Activated T-cell treated with anti-CD3 and anti-CD28 coated beads, Interleukin-2, amount 50 U/mL, for 24 hours (primary cell): Measurements from ENCODE around the gene LHPP.

ENCODE experiments used
- DNase-seq: peaks from one replicate; pipeline ENCODE4 v3.0.0-alpha.2; 2020
- H3K27ac Mint-ChIP-seq: 2 replicates; pipeline ENCODE4 v1.8.0; 2020; ENCODE audit warnings: mild to moderate bottlenecking, mixed read lengths
- H3K27me3 Mint-ChIP-seq: 2 replicates; pipeline ENCODE4 v1.8.0; 2020; ENCODE audit warnings: mixed read lengths
- H3K36me3 Mint-ChIP-seq: 2 replicates; pipeline ENCODE4 v1.8.0; 2020; ENCODE audit warnings: low read depth, mixed read lengths
- H3K4me1 Mint-ChIP-seq: 2 replicates; pipeline ENCODE4 v1.8.0; 2020; ENCODE audit warnings: low read depth, mixed read lengths
- H3K4me3 Mint-ChIP-seq: 2 replicates; pipeline ENCODE4 v1.8.0; 2020; ENCODE audit warnings: mild to moderate bottlenecking, moderate library complexity, mixed read lengths
- H3K9me3 Mint-ChIP-seq: 2 replicates; pipeline ENCODE4 v1.8.0; 2020; ENCODE audit warnings: mixed read lengths

The LHPP gene

GRCh38 chr10:124522933-124523871 lies 61.6 kb downstream of the LHPP start:
- Mint-ChIP-seq H3K36me3 (peaks cover 3% of the 10 kb centered on the region), H3K27me3 (no peaks in the 10 kb centered on the region), H3K9me3 (no peaks in the 10 kb centered on the region), H3K4me1 (no peaks in the 10 kb centered on the region), H3K27ac (no peak overlapping the region), H3K4me3 (no peak overlapping the region)
- no peak for DNase-seq

GRCh38 chr10:124523901-124524300 lies 62.3 kb downstream of the LHPP start:
- H3K27me3 Mint-ChIP-seq, result no peaks in the 10 kb centered on the region
- DNase-seq, result no peak
- no peaks in the 10 kb centered on the region for H3K9me3 Mint-ChIP-seq
- H3K36me3 Mint-ChIP-seq, result peaks cover 3% of the 10 kb centered on the region
- H3K4me3 Mint-ChIP-seq, result no peak overlapping the region
- H3K27ac Mint-ChIP-seq, result no peak overlapping the region
- H3K4me1 Mint-ChIP-seq, result no peaks in the 10 kb centered on the region

DNA sequence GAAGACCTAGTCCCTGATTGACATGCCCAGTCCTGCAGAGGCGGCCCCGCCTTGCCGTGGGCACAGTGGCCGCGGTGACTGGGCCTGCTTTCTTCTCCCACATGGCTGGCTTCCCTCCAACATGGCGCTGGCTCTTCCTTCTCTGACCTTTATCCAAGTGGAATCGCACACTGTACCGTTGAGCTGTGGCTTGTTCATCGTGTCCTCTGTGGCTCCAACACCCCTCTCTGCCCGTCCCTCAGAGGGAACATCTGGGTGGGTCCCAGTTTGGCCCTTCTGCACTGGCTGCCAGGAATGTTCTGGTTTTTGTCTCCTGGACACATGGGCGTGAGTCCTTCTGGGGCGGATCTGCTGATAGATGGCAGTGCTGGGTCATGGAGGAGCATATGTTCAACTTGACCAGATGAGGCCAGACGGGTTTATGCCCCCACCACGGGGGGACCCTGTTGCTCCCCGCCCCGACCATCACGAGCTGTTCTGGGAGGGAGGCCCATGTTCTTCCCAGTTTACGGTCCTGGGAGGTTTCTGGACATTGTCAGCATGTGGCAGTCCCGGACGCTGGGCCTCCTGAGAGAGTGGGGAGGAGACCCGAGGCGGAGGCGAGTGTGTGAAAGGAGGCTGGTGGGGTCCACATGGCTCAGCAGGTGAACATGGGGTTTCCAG lies 63.5 kb downstream of the LHPP start:
- Mint-ChIP-seq H3K4me1 (peaks cover under 1% of the 10 kb centered on the region), H3K9me3 (no peaks in the 10 kb centered on the region), H3K4me3 (no peak overlapping the region), H3K27ac (no peak overlapping the region), H3K36me3 (no peaks in the 10 kb centered on the region), H3K27me3 (no peaks in the 10 kb centered on the region)
- DNase-seq, result no peak

DNA sequence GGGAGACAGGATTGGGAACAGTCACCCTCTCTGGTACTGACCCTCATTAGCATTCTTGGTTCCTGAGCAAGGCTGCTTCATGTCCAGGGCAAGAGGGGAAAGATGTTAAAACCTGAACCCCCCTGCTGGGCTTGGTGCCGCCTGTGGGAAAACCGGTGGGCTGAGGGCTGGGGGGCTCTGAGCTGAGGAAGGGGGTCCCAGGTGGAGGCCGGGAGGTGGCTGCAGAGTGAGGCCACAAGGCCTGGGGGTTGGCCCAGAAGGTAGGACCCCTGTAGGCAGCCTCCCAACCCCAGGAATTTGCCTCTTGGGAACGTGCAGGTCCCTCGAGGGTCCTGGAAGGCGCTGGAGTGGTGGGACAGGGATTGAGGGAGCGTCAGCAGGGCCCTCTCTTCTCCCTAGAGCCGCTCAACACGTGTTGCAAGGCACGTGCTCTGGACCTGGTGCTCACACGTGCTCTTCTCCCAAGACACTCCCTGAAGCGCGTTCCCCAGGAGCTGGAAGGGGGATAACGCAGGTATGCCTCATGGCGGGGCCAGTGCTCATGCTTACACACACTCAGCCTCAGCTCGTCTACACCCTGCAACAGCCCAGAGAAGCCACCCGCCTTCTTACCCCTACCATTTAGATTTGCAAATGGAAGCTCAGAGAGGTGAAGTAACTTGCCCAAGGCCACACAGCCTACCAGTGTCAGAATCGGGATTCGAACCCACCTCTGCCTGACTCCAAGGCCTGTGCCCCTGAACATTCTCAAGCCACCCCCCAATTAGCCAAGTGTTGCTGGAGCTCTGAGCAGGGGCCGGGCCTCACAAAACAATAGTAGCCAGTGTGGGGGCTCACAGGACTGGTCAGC lies 64.4 kb downstream of the LHPP start:
- H3K9me3 Mint-ChIP-seq, result no peaks in the 10 kb centered on the region
- H3K4me3 Mint-ChIP-seq, result no peak overlapping the region

DNA sequence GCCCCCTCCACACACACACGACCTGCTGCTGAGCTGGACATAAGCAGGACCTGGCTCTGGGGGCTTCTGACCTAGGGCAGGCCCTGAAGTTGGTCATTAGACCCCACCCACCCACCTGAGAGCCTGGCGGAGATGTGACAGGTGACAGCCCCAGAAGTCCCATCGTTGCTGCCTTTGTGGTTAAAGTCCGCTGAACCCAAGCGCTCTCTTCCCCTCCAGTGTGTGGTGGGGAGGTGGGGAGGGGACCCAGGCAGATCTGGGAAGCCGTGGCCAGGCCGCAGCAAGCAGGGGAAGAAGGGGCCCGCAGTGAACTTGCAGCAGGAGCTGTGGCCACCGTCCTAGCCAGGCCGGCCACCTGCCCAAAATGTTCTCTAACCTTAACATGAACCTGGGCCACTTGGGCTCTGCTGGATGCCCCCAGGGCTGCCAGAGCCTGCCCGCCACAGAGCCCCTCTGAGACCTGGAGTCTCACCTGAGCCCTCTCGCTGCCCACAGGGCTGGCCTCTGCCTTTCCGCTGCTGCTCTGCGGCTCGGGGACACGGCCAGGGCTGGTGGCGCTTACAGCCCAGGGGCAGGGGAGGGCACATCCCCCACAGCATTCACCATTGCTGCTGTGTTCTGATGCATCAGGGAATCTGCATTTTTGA lies 65.1 kb downstream of the LHPP start:
- H3K36me3 Mint-ChIP-seq, result no peaks in the 10 kb centered on the region
- no peaks in the 10 kb centered on the region for H3K27me3 Mint-ChIP-seq
- H3K4me1 Mint-ChIP-seq, result peaks cover 3% of the 10 kb centered on the region

More for the DNA sequence above, 64.4 kb downstream of the LHPP start:
- peaks cover 3% of the 10 kb centered on the region for H3K4me1 Mint-ChIP-seq
- H3K36me3 Mint-ChIP-seq, result no peaks in the 10 kb centered on the region
- no peak overlapping the region for H3K27ac Mint-ChIP-seq
- no peak for DNase-seq
- no peaks in the 10 kb centered on the region for H3K27me3 Mint-ChIP-seq

DNA sequence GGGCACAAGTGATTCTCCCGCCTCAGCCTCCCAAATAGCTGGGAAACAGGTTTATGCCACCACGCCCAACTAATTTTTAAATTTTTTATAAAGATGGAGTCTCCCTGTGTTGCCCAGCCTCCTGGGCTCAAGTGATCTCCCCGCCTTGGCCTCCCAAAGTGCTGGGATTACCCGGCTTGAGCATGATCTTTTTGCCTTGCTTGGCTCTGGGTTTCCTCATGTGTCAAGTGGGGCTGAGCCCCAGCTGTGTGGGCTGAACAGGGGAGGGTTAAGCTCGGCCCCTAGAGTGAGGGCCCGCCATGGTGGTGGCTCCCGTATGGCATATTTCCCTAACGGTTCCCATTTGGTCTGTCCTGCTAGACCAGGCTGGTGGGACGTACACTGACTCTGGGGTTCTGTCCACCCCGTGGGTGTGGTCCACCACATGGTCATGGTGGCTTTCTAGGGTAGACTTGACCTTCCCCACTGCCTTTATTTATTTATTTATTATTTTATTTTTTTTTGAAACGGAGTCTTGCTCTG lies 66.3 kb downstream of the LHPP start:
- Mint-ChIP-seq H3K4me3 (no peak overlapping the region), H3K27me3 (no peaks in the 10 kb centered on the region), H3K27ac (no peak overlapping the region), H3K4me1 (peaks cover 3% of the 10 kb centered on the region), H3K36me3 (no peaks in the 10 kb centered on the region), H3K9me3 (no peaks in the 10 kb centered on the region)
- no peak for DNase-seq

More for the DNA sequence above, 65.1 kb downstream of the LHPP start:
- no peaks in the 10 kb centered on the region for H3K9me3 Mint-ChIP-seq
- no peak overlapping the region for H3K27ac Mint-ChIP-seq
- no peak overlapping the region for H3K4me3 Mint-ChIP-seq
- no peak for DNase-seq

- H3K36me3 Mint-ChIP-seq, result no peaks in the 10 kb centered on the region
- no peaks in the 10 kb centered on the region for H3K27me3 Mint-ChIP-seq
- H3K27ac Mint-ChIP-seq, result no peak overlapping the region
- DNase-seq, result no peak
- peaks cover 6% of the 10 kb centered on the region for H3K4me1 Mint-ChIP-seq
- H3K4me3 Mint-ChIP-seq, result no peak overlapping the region
- H3K9me3 Mint-ChIP-seq, result no peaks in the 10 kb centered on the region
Observed at GRCh38 chr10:124529661-124530214, 68.1 kb downstream of the LHPP start.

GRCh38 chr10:124530215-124530665 lies 68.6 kb downstream of the LHPP start:
- no peaks in the 10 kb centered on the region for H3K27me3 Mint-ChIP-seq
- peak; percentile 92 for DNase-seq
- H3K4me1 Mint-ChIP-seq, result peaks cover 6% of the 10 kb centered on the region
- no peak overlapping the region for H3K4me3 Mint-ChIP-seq
- peak overlapping the region; percentile 16 for H3K27ac Mint-ChIP-seq
- no peaks in the 10 kb centered on the region for H3K36me3 Mint-ChIP-seq
- H3K9me3 Mint-ChIP-seq, result no peaks in the 10 kb centered on the region

DNA sequence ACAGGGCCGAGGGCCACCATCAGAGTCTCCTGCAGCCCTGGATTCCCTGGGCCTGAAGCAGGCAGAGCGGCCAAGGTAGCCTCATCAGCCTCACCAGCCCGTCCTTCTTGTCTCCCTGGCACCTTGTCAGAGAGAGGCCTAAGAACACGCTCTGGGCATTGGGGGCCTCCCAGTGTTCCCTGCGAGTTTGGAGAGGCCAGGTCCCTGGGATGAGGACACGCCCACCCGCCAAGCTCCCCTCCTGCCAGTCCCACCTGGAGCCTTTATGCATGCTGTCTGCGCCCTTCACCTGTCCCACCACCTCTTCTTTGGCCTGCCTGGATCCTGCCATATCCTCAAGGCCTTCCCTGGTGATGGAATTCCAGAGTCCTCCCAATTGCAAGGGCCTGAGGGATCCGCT lies 69.2 kb downstream of the LHPP start:
- peaks cover 6% of the 10 kb centered on the region for H3K4me1 Mint-ChIP-seq

GRCh38 chr10:124532106-124532641 lies 70.6 kb downstream of the LHPP start:
- Mint-ChIP-seq H3K4me1 (peaks cover 6% of the 10 kb centered on the region), H3K4me3 (no peak overlapping the region), H3K27me3 (no peaks in the 10 kb centered on the region), H3K27ac (no peak overlapping the region), H3K36me3 (no peaks in the 10 kb centered on the region), H3K9me3 (no peaks in the 10 kb centered on the region)
- no peak for DNase-seq

More for the DNA sequence above, 69.2 kb downstream of the LHPP start:
- Mint-ChIP-seq H3K4me3 (no peak overlapping the region), H3K36me3 (no peaks in the 10 kb centered on the region), H3K27me3 (no peaks in the 10 kb centered on the region), H3K9me3 (no peaks in the 10 kb centered on the region), H3K27ac (no peak overlapping the region)
- DNase-seq, result no peak

GRCh38 chr10:124532788-124533187 lies 71.2 kb downstream of the LHPP start:
- H3K27ac Mint-ChIP-seq, result no peak overlapping the region
- H3K4me3 Mint-ChIP-seq, result no peak overlapping the region
- DNase-seq, result no peak
- peaks cover 6% of the 10 kb centered on the region for H3K4me1 Mint-ChIP-seq
- no peaks in the 10 kb centered on the region for H3K36me3 Mint-ChIP-seq
- H3K9me3 Mint-ChIP-seq, result no peaks in the 10 kb centered on the region
- H3K27me3 Mint-ChIP-seq, result no peaks in the 10 kb centered on the region

- Mint-ChIP-seq H3K4me1 (peaks cover 6% of the 10 kb centered on the region), H3K9me3 (no peaks in the 10 kb centered on the region), H3K27ac (no peak overlapping the region), H3K27me3 (no peaks in the 10 kb centered on the region), H3K4me3 (no peak overlapping the region), H3K36me3 (no peaks in the 10 kb centered on the region)
- no peak for DNase-seq
Observed at GRCh38 chr10:124533266-124533665, 71.6 kb downstream of the LHPP start.

DNA sequence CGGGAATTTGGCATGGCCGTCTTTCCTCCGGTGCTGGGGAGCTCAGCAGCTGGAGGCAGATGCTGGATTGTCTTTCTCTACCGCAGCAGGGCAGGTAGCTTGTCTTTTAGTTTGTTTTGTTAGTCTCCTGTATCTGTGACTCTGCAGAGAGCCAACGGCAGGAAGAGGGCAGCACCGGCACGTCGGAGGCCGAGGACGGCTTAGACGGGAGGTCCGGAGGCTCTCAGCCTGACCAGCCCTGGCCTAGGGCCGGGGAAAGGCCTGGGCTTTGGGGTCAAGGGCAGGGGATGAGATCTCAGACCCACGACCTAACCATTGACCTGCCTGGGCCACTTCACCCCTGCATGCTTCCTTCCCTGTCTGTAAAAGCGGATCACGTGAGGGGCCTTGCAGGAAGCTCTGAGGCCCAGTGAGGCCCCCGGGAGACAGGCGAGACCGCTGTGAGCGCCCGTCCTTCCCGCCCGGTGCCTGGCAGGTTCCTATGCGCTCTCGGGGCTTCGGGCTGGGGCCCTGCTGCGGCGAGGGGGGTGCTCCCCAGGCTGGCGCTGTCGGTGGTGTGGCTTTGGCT lies 72.7 kb downstream of the LHPP start:
- Mint-ChIP-seq H3K27ac (no peak overlapping the region), H3K36me3 (no peaks in the 10 kb centered on the region), H3K9me3 (no peaks in the 10 kb centered on the region), H3K4me1 (peaks cover 6% of the 10 kb centered on the region), H3K4me3 (no peak overlapping the region), H3K27me3 (no peaks in the 10 kb centered on the region)
- DNase-seq, result no peak
